ENCODE measurements around the gene CENPA.
"Not testable (repeated sequence)": the region's sequence is repeated elsewhere in the genome, so short reads cannot be mapped to it uniquely, and the experiment has no call there.

Gene CENPA

GRCh38 chr2:26760991-26761390 lies 24.9 kb upstream of the CENPA start:
- DNase-seq (ENCODE audit: low read depth), result not testable (repeated sequence)

- no peak for DNase-seq (ENCODE audit: low read depth)
Observed at GRCh38 chr2:26763019-26763418, 22.8 kb upstream of the CENPA start.

DNA sequence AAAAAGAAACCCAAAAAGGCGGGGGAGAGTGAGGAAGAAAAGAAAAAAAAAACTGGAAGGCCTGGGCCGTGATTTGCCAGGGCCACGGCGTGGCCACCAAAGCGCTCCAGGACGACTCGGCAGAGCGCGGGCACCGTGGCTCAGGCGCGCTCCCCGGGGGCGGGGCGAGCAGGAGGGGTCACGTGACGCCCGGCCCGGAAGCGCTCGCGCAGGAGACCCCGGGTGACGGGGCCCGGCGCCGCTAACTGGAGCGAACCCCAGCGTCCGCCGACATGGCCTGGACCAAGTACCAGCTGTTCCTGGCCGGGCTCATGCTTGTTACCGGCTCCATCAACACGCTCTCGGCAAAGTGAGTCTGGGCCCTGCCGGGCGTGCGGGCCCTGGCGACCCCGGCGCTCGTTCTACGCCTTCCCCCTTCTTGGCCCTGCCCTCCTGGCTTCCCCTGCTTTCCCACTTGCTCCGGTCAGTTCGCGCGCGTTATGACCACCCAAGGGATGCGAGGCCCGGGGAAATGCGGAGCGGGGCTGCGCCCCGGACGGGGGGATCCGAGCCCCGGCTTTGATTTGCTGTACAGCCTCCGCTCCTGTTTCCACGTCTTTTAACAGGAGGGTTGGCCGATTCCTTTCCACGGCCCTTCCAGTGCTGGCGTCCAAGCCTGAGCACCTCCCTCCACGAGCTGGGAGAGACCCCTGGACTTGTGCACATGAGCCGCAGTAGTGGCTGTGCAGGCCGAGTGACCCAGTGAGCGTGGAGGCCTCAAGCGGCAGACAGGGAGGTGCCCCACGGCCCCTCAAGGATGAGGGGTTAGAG lies 21.6 kb upstream of the CENPA start, which contains the start of gene SLC35F6:
Gene SLC35F6 (plus strand): TSS at position 207 of the 810 bp plus-strand sequence. CDS start 66 bp downstream, at position 273.
- peak; percentile 52 for DNase-seq (ENCODE audit: low read depth)

- no peak for DNase-seq (ENCODE audit: low read depth)
Observed at GRCh38 chr2:26764906-26765305, 20.9 kb upstream of the CENPA start.

GRCh38 chr2:26765475-26766200 lies 20.2 kb upstream of the CENPA start:
- DNase-seq (ENCODE audit: low read depth), result no peak

- DNase-seq (ENCODE audit: low read depth), result no peak
Observed at GRCh38 chr2:26767129-26767528, 18.7 kb upstream of the CENPA start.

DNA sequence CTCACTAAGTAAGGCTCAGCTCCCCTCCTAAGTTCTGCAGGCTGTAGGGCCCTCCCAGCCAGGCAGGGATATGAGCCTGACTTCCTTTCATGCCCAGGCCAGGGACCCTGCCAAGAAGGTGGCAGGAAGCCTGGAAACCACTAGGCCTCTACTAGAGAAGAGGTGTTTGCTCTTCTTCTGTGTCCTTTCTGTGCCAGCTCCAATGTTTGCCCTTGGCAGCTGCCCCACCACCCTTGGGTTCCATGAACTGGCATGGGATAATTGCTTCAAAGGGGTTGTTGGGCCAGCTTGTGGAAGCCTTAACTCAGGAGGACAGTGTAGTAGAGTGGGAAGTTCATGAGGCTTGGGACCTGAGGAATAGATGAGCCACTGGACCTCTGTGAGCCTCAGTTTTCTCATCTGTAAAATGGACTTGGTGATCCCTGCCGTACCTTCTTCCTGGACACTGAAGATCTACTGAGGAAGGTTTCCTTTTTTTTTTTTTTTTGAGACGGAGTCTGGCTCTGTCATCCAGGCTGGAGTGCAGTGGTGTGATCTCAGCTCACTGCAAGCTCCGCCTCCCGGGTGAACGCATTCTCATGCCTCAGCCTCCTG lies 17.9 kb upstream of the CENPA start:
- DNase-seq (ENCODE audit: low read depth), result no peak

DNA sequence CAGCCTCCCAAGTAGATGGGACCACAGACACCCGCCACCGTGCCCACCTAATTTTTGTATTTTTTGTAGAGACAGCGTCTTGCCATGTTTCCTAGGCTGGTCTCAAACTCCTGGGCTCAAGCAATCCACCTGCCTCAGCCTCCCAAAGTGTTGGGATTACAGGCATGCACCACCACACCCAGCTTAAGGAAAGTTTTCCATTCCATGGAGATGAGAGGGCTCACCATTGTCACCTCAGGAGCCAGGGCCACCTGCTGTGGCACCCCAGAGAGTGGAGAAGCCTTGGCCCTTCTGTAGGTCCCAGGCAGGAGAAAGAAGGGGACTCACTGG lies 17.1 kb upstream of the CENPA start:
- no peak for DNase-seq (ENCODE audit: low read depth)

DNA sequence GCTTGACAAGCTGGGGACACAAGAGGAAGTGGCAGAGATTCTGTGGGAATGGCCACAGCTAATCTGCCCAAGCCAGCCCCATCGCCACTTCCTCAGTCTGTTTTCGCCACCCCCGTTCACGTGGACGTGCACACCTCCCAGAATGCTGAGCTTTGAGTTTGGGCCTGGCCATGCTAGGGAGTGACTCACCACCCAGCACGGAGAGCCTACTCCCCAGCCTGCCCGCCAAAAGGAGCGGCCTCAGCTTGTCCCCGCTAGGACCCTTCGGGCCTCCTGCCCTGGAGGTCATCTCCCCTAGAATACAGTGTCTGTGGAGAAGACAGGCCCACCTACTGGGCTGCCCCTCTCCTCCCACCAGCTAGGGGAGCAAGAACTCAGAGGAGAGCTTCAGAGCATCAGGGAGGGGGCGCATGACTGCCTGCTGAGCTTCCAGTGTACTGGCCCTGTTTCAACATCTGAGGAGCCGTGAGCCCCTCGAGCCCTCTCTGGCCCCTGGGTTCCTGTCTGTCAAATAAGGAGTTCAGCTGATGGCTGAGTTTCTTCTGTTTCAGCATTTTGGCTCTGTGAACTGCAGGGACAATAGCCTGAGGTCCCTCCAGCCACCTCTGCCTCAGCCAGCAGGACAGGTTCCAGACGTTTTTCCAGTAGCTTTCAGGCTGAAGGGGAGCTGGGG lies 16.6 kb upstream of the CENPA start:
- DNase-seq (ENCODE audit: low read depth), result peak; percentile 91

DNA sequence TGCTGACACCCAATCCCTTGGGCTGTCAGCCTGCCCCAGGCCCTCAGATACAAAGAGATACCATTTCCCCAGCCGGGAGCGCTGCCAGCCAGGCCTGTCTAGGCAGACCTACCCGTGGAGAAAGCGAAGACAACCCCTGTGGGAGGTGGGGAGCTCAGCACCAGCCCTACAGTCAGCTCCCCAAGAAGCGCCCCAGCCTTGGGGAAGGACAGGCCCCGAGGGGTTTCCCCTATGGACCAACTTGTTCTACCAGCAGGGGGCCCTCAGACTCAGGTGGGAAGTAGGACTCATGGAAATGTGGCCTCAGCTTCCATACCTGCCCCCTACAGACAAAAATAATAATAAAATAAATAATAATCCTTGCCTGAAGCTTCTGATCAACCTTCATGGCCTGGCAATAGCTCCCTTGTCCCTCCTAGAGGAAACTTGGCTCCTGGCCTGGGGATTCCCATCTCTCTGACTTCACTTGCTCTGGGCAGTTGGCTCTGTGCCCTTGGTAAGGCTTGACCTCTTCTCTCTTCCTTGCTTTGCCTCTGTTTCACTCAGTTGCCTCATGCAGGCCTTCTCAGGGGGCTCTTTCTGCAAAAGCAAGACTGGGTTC lies 14.8 kb upstream of the CENPA start:
- DNase-seq (ENCODE audit: low read depth), result no peak

GRCh38 chr2:26772064-26773001 lies 13.5 kb upstream of the CENPA start:
- DNase-seq (ENCODE audit: low read depth), result no peak

GRCh38 chr2:26776195-26776800 lies 9.6 kb upstream of the CENPA start:
- no peak for DNase-seq (ENCODE audit: low read depth)

DNA sequence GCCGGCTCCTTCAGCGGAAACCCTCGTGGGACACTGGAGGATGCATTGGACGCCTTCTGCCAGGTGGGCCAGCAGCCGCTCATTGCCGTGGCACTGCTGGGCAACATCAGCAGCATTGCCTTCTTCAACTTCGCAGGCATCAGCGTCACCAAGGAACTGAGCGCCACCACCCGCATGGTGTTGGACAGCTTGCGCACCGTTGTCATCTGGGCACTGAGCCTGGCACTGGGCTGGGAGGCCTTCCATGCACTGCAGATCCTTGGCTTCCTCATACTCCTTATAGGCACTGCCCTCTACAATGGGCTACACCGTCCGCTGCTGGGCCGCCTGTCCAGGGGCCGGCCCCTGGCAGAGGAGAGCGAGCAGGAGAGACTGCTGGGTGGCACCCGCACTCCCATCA lies 7.8 kb upstream of the CENPA start:
- no peak for DNase-seq (ENCODE audit: low read depth)

GRCh38 chr2:26778507-26778906 lies 7.3 kb upstream of the CENPA start:
- DNase-seq (ENCODE audit: low read depth), result no peak

DNA sequence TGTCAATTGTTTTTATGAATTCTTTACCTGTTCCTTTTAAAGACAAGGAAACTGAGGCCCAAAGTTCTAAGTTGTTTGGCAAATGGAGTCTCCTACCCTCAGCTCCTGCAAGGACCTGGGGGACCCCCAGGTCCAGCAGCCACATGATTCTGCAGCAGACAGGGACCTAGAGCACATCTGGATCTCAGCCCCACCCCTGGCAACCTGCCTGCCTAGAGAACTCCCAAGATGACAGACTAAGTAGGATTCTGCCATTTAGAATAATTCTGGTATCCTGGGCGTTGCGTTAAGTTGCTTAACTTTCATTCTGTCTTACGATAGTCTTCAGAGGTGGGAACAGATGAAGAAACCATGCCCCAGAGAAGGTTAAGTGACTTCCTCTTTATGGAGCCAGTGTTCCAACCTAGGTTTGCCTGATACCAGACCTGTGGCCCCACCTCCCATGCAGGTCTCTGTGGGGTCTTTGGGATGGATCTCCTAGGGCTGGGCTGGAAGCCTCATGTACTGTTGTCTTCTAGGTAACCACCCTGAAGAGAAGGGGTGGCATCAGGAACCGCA lies 5.6 kb upstream of the CENPA start:
- DNase-seq (ENCODE audit: low read depth), result no peak

DNA sequence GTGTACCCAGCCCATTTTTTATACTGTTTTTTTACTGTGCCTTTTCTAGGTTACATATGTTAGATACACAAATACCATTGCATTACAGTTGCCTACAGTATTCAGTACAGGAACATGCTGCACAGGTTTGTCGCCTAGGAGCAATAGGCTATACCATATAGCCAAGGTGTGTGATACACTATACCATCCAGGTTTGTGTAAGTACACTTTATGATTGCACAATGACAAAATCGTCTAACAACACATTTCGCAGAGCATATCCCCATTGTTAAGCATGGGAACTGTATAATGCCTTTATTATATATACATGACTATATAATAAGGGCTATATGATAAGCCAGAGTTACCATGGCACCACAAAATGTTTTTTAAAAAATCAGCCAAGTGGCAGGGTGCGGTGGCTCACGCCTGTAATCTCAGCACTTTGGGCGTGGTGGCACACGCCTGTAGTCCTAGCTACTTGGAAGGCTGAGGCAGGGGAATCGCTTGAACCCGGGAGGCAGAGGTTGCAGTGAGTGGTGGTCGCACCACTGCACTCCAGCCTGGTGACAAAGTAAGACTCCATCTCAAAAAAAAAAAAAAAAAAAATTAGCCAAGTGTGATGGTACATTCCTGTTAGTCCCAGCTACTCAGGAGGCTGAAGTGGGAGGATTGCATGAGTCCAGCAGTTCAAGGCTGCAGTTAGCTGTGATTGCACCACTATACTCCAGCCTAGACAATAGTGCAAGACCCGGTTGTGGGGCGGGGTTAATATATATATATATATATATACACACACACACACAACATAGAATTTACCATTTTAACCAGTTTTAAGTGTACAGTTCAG lies 2.8 kb upstream of the CENPA start:
- no peak for DNase-seq (ENCODE audit: low read depth)

- DNase-seq (ENCODE audit: low read depth), result no peak
Observed at GRCh38 chr2:26784570-26785234, 1.2 kb upstream of the CENPA start.

- DNase-seq (ENCODE audit: low read depth), result no peak
Observed at GRCh38 chr2:26786207-26787028, 562 bp downstream of the CENPA start.
